Effector memory CD4-positive, alpha-beta T cell (primary cell): ENCODE data around the gene SMYD5.

Experiments used
- DNase-seq, 3 donors: peaks; one replicate each; pipeline ENCODE4 v3.0.0-alpha.2; 2020
- H3K27ac ChIP-seq: 2 replicates; pipeline ENCODE4 v1.7.0; 2013; ENCODE audit warnings: mild to moderate bottlenecking, low read length, moderate library complexity; ENCODE audit not compliant: insufficient read depth, poor library complexity, severe bottlenecking
- H3K27me3 ChIP-seq: replicated peaks from 2 replicates; pipeline ENCODE4 v1.7.0; 2013; ENCODE audit warnings: mild to moderate bottlenecking, low read length; ENCODE audit not compliant: insufficient read depth, control insufficient read depth, poor library complexity, severe bottlenecking
- H3K36me3 ChIP-seq: 2 replicates; pipeline ENCODE4 v1.7.0; 2013; ENCODE audit warnings: mild to moderate bottlenecking, low read length, moderate library complexity; ENCODE audit not compliant: control insufficient read depth, insufficient read depth
- H3K4me1 ChIP-seq: 2 replicates; pipeline ENCODE4 v1.7.0; 2013; ENCODE audit warnings: low read length, mild to moderate bottlenecking; ENCODE audit not compliant: control insufficient read depth, insufficient read depth, poor library complexity, severe bottlenecking
- H3K4me3 ChIP-seq: 2 replicates; pipeline ENCODE4 v1.7.0; 2013; ENCODE audit warnings: low read length, low read depth, mild to moderate bottlenecking; ENCODE audit not compliant: insufficient read depth, poor library complexity, severe bottlenecking
- H3K9me3 ChIP-seq: 2 replicates; pipeline ENCODE4 v1.7.0; 2013; ENCODE audit warnings: mild to moderate bottlenecking, low read length, moderate library complexity; ENCODE audit not compliant: control insufficient read depth

SMYD5 gene

GRCh38 chr2:73203055-73203681 lies 10.9 kb upstream of the SMYD5 start:
- Histone ChIP-seq H3K9me3 (no peaks in the 10 kb centered on the region), H3K27ac (no peak overlapping the region), H3K4me3 (peak overlapping the region; percentile 37), H3K27me3 (peaks cover 23% of the 10 kb centered on the region), H3K36me3 (no peaks in the 10 kb centered on the region), H3K4me1 (peaks cover 15% of the 10 kb centered on the region)
- no peak for DNase-seq

- H3K4me1 ChIP-seq: peaks cover 15% of the 10 kb centered on the region
- DNase-seq: no peak
- no peak overlapping the region for H3K4me3 ChIP-seq
- H3K27ac ChIP-seq: no peak overlapping the region
- H3K36me3 ChIP-seq: no peaks in the 10 kb centered on the region
- H3K27me3 ChIP-seq: peaks cover 23% of the 10 kb centered on the region
- H3K9me3 ChIP-seq: no peaks in the 10 kb centered on the region
Measured at GRCh38 chr2:73205611-73206010, 8.4 kb upstream of the SMYD5 start.

GRCh38 chr2:73208258-73208657 lies 5.8 kb upstream of the SMYD5 start:
- H3K9me3 ChIP-seq: no peaks in the 10 kb centered on the region
- H3K27me3 ChIP-seq: peaks cover 8% of the 10 kb centered on the region
- no peak overlapping the region for H3K4me3 ChIP-seq
- no peak for DNase-seq
- peaks cover 9% of the 10 kb centered on the region for H3K4me1 ChIP-seq
- no peak overlapping the region for H3K27ac ChIP-seq
- H3K36me3 ChIP-seq: no peaks in the 10 kb centered on the region

GRCh38 chr2:73210019-73210418 lies 4.0 kb upstream of the SMYD5 start:
- Histone ChIP-seq H3K9me3 (no peaks in the 10 kb centered on the region), H3K27ac (no peak overlapping the region), H3K36me3 (no peaks in the 10 kb centered on the region), H3K27me3 (no peaks in the 10 kb centered on the region), H3K4me3 (no peak overlapping the region), H3K4me1 (peaks cover 7% of the 10 kb centered on the region)
- DNase-seq: no peak

GRCh38 chr2:73210696-73211095 lies 3.3 kb upstream of the SMYD5 start:
- DNase-seq: no peak
- Histone ChIP-seq H3K4me1 (peaks cover 7% of the 10 kb centered on the region), H3K4me3 (no peak overlapping the region), H3K27ac (no peak overlapping the region), H3K27me3 (no peaks in the 10 kb centered on the region), H3K9me3 (no peaks in the 10 kb centered on the region), H3K36me3 (no peaks in the 10 kb centered on the region)

GRCh38 chr2:73212098-73212447 lies 2.0 kb upstream of the SMYD5 start:
- no peaks in the 10 kb centered on the region for H3K9me3 ChIP-seq

GRCh38 chr2:73212448-73213176 lies 1.4 kb upstream of the SMYD5 start:
- peak; percentile 32 to 45 (median 40) for DNase-seq
- peaks cover 7% of the 10 kb centered on the region for H3K4me1 ChIP-seq
- no peak overlapping the region for H3K27ac ChIP-seq
- no peaks in the 10 kb centered on the region for H3K36me3 ChIP-seq
- no peaks in the 10 kb centered on the region for H3K9me3 ChIP-seq
- no peak overlapping the region for H3K4me3 ChIP-seq
- H3K27me3 ChIP-seq: no peaks in the 10 kb centered on the region

More at GRCh38 chr2:73212098-73212447, 2.0 kb upstream of the SMYD5 start:
- H3K27ac ChIP-seq: no peak overlapping the region
- no peak overlapping the region for H3K4me3 ChIP-seq
- no peaks in the 10 kb centered on the region for H3K36me3 ChIP-seq
- H3K27me3 ChIP-seq: no peaks in the 10 kb centered on the region
- H3K4me1 ChIP-seq: peaks cover 7% of the 10 kb centered on the region
- no peak for DNase-seq

- Histone ChIP-seq H3K9me3 (no peaks in the 10 kb centered on the region), H3K36me3 (peaks cover 17% of the 10 kb centered on the region), H3K4me1 (peaks cover 7% of the 10 kb centered on the region), H3K27ac (no peak overlapping the region), H3K4me3 (no peak overlapping the region), H3K27me3 (no peaks in the 10 kb centered on the region)
- DNase-seq: no peak
Measured at GRCh38 chr2:73215254-73215653, 1.2 kb downstream of the SMYD5 start.

- H3K4me1 ChIP-seq: peaks cover 7% of the 10 kb centered on the region
- no peak overlapping the region for H3K4me3 ChIP-seq
Measured at GRCh38 chr2:73217160-73217559, 3.1 kb downstream of the SMYD5 start.

GRCh38 chr2:73217826-73218225 lies 3.8 kb downstream of the SMYD5 start:
- Histone ChIP-seq H3K27ac (no peak overlapping the region), H3K4me3 (no peak overlapping the region), H3K27me3 (no peaks in the 10 kb centered on the region), H3K36me3 (peaks cover 42% of the 10 kb centered on the region), H3K4me1 (peaks cover under 1% of the 10 kb centered on the region), H3K9me3 (no peaks in the 10 kb centered on the region)
- no peak for DNase-seq

More at GRCh38 chr2:73217160-73217559, 3.1 kb downstream of the SMYD5 start:
- no peak for DNase-seq
- Histone ChIP-seq H3K9me3 (no peaks in the 10 kb centered on the region), H3K27me3 (no peaks in the 10 kb centered on the region), H3K27ac (no peak overlapping the region), H3K36me3 (peaks cover 35% of the 10 kb centered on the region)
